Chondrocyte (in vitro differentiated cells): ENCODE measurements around the gene TNFSF9. TPM values are rescaled to one million over a fixed set of nuclear protein-coding genes. Genes with fewer than 3 reads are reported as not detected.
"Not testable (repeated sequence)": the region's sequence is repeated elsewhere in the genome, so short reads cannot be mapped to it uniquely, and the experiment has no call there.

Experiments used
- DNase-seq: peaks from one replicate; pipeline ENCODE4 v3.0.0; 2021; ENCODE audit warnings: mixed read lengths, low spot score
- H3K27ac Mint-ChIP-seq: one replicate; pipeline ENCODE4 v1.8.0; 2021; ENCODE audit warnings: mild to moderate bottlenecking, moderate library complexity, mixed read lengths; ENCODE audit not compliant: unreplicated experiment
- H3K27me3 Mint-ChIP-seq: 2 replicates; pipeline ENCODE4 v1.8.0; 2021; ENCODE audit warnings: low read depth, mixed read lengths
- H3K36me3 Mint-ChIP-seq: 2 replicates; pipeline ENCODE4 v1.8.0; 2021; ENCODE audit warnings: low read depth, mixed read lengths
- H3K4me1 Mint-ChIP-seq: 2 replicates; pipeline ENCODE4 v1.8.0; 2021; ENCODE audit warnings: low read depth, mild to moderate bottlenecking, mixed read lengths
- H3K4me3 Mint-ChIP-seq: one replicate; pipeline ENCODE4 v1.8.0; 2021; ENCODE audit warnings: mild to moderate bottlenecking, moderate library complexity, mixed read lengths; ENCODE audit not compliant: unreplicated experiment
- H3K9me3 Mint-ChIP-seq: 2 replicates; pipeline ENCODE4 v1.8.0; 2021; ENCODE audit warnings: low read depth, mixed read lengths
- CTCF ChIP-seq: fragments of 200-600 bp; sonication (generic); IDR thresholded peaks from 2 replicates; pipeline ENCODE4 v1.5.0; 2021; ENCODE audit warnings: antibody characterized with exemption, mild to moderate bottlenecking, moderate library complexity
- total RNA-seq: library from RNA; stranded (reverse); gene quantifications from 3 replicates; pipeline ENCODE4 v1.2.1, GENCODE V29; 2021

Gene TNFSF9
- total RNA-seq, 1 donor from 2014 or later = 5.9 TPM

DNA sequence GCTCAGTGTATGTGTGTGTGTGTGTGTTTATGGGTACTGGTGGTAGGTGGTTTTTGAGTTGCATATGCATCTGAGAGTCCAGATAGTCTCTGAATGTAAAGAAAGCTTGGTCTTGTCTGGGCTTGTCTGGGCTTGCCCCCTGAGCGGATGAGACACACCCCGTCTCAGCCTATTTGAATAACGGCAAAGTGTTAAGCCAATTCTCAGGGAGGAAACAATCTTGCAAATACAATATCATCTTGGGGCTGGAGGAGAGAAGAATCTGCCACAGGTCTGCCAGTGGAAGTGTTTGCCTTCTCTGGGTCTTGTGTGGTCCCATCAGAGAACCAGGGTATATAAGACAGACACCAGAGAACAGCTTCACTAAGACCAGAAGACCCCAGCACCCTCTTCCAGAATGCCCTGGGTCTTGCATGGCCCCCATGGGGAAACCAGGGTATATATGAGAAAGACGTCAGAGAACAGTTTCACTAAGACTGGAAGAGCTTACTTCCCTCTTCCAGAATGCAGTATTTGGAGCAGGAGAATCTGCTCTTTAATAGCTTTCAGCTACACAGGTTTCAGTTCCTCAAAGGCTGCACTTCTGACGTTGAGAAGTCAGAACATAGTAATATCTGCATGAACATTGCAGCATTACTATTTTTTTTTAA lies 46.8 kb downstream of the TNFSF9 start:
- DNase-seq = no peak
- no peak for TF ChIP-seq CTCF
- H3K36me3 Mint-ChIP-seq = peaks cover 1% of the 10 kb centered on the region
- H3K27ac Mint-ChIP-seq = no peak overlapping the region
- peaks cover 3% of the 10 kb centered on the region for H3K9me3 Mint-ChIP-seq
- H3K4me3 Mint-ChIP-seq = no peak overlapping the region
- no peaks in the 10 kb centered on the region for H3K27me3 Mint-ChIP-seq
- peaks cover 11% of the 10 kb centered on the region for H3K4me1 Mint-ChIP-seq

DNA sequence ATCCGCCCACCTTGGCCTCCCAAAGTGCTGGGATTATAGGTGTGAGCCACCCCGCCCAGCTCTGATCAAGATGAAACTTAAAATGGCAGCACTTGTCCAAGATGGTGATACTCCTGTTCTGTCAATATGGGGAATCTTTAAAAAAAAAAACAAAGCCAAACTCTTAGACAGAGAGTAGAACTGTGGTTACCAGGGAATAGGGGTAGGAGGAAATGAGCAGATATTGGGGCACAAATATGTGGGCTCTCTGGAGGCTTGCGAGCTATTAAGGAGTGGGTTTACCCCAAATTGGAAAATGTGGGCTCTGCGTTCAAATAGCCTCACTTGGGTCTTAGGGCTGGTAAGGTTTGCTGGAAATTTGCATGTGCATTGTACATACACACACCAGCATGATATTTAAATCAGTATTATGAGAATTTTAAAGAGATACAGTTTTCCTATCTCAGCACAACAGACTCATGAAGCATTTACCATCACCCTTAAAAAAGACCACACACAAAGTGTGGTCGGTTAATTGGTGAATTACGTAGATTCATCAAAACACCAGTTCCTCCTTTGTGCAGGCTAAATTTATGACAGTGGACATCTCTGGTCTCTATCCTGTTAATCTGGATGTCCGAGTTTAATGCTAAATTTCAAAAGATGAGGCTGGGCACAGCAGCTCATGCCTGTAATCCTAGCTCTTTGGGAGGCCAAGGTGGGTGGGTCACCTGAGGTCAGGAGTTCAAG lies 48.8 kb downstream of the TNFSF9 start:
- Mint-ChIP-seq H3K4me3 (no peak overlapping the region), H3K27ac (no peak overlapping the region), H3K4me1 (peaks cover 11% of the 10 kb centered on the region), H3K27me3 (no peaks in the 10 kb centered on the region), H3K9me3 (peaks cover 3% of the 10 kb centered on the region), H3K36me3 (peaks cover 1% of the 10 kb centered on the region)
- no peak for TF ChIP-seq CTCF
- DNase-seq = no peak

GRCh38 chr19:6580313-6580712 lies 49.5 kb downstream of the TNFSF9 start:
- no peak for DNase-seq
- H3K9me3 Mint-ChIP-seq = peaks cover 3% of the 10 kb centered on the region
- no peak for TF ChIP-seq CTCF

DNA sequence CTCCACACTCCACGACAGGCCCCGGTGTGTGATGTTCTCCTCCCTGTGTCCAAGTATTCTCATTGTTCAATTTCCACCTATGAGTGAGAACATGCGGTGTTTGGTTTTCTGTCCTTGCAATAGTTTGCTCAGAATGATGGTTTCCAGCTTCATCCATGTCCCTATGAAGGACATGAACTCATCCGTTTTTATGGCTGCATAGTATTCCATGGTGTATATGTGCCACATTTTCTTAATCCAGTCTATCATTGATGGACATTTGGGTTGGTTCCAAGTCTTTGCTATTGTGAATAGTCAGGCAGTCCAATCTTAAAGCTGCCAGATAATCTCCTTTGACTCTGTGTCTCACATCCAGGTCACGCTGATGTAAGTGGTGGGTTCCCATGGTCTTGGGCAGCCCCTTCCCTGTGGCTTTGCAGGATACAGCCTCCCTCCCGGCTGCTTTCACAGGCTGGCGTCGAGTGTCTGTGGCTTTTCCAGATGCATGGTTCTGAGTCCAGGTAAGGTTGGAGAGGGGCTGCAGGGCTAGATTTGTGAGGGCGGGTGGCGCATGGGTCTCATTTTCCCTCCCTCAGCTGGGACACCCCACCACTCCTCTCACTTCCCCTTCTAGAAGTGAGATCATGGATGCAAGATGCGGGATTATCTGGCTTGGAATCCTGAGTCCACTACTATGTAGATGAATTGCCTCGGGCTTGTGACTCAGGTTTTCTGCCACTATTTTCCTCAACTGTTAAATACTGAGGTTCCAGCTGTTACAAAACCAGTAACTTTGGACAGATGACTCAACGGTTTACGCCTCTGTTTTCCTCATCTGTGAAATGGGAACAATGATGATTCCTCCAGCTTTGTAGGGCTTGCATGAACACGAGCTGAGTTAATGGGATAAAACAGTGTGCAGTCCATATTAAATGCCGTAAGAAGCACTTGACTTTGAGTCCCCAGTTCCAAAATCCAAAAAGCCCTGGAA lies 52.0 kb downstream of the TNFSF9 start:
- Mint-ChIP-seq H3K4me1 (peaks cover 22% of the 10 kb centered on the region), H3K27me3 (peaks cover 26% of the 10 kb centered on the region)
- not testable (repeated sequence) for H3K27ac Mint-ChIP-seq, H3K9me3 Mint-ChIP-seq, H3K36me3 Mint-ChIP-seq, H3K4me3 Mint-ChIP-seq, DNase-seq

More at GRCh38 chr19:6580313-6580712, 49.5 kb downstream of the TNFSF9 start:
- H3K27me3 Mint-ChIP-seq = peaks cover 4% of the 10 kb centered on the region
- H3K4me3 Mint-ChIP-seq = no peak overlapping the region
- H3K36me3 Mint-ChIP-seq = peaks cover 1% of the 10 kb centered on the region
- peaks cover 11% of the 10 kb centered on the region for H3K4me1 Mint-ChIP-seq
- no peak overlapping the region for H3K27ac Mint-ChIP-seq

Other genes starting within 250 kb of the TNFSF9 start
- gene ACER1, start 197.4 kb upstream of the TNFSF9 start, total RNA-seq = not detected in 3 replicates
- gene CLPP, start 169.5 kb upstream of the TNFSF9 start, total RNA-seq = 66.5 to 74.6 TPM (median 68.3 TPM) in 3 replicates
- gene ALKBH7, start 158.2 kb upstream of the TNFSF9 start, total RNA-seq = 46.0 to 74.3 TPM (median 71.7 TPM) in 3 replicates
- 2.8 to 3.4 TPM (median 3.1 TPM) in 3 replicates for gene PSPN, start 155.1 kb upstream of the TNFSF9 start, total RNA-seq
- gene GTF2F1, start 137.9 kb upstream of the TNFSF9 start, total RNA-seq = 58.8 to 64.0 TPM (median 60.4 TPM) in 3 replicates
- 182 to 191 TPM (median 187 TPM) in 3 replicates for gene KHSRP, start 106.2 kb upstream of the TNFSF9 start, total RNA-seq
- gene SLC25A41, start 97.3 kb upstream of the TNFSF9 start, total RNA-seq = 0.20 TPM in 1 of 3 replicates, not detected in the others
- 47.8 to 51.7 TPM (median 49.4 TPM) in 3 replicates for gene SLC25A23, start 71.2 kb upstream of the TNFSF9 start, total RNA-seq
- 0.32 TPM in 1 of 3 replicates, not detected in the others for gene CRB3, start 66.8 kb upstream of the TNFSF9 start, total RNA-seq
- not detected in 3 replicates for gene DENND1C, start 49.2 kb upstream of the TNFSF9 start, total RNA-seq
- 0.26 to 0.99 TPM (median 0.70 TPM) in 3 replicates for gene TUBB4A, start 28.7 kb upstream of the TNFSF9 start, total RNA-seq
- gene CD70, start 60.1 kb downstream of the TNFSF9 start, total RNA-seq = 3.3 to 8.1 TPM (median 3.9 TPM) in 3 replicates
- not detected in 3 replicates for gene TNFSF14, start 139.1 kb downstream of the TNFSF9 start, total RNA-seq
- 0.77 TPM in 1 of 3 replicates, not detected in the others for gene C3, start 189.6 kb downstream of the TNFSF9 start, total RNA-seq
- 38.4 to 42.4 TPM (median 39.8 TPM) in 3 replicates for gene GPR108, start 206.6 kb downstream of the TNFSF9 start, total RNA-seq
- 81.6 to 107 TPM (median 103 TPM) in 3 replicates for gene TRIP10, start 208.7 kb downstream of the TNFSF9 start, total RNA-seq
- 0.41 to 0.52 TPM in 2 of 3 replicates, not detected in the other for gene SH2D3A, start 236.4 kb downstream of the TNFSF9 start, total RNA-seq
- not detected in 3 replicates for gene VAV1, start 241.7 kb downstream of the TNFSF9 start, total RNA-seq